Esophagus muscularis mucosa (tissue), 4 donors: ENCODE data around the gene LUZP1. TPM values are rescaled to one million over a fixed set of nuclear protein-coding genes. Genes with fewer than 3 reads are reported as not detected.

Experiments
- DNase-seq: peaks from one replicate; pipeline ENCODE4 v3.0.0-alpha.2; 2017; ENCODE audit errors: extremely low spot score
- H3K27ac ChIP-seq, 4 donors: fragments of 200-600 bp; sonication (generic); replicated peaks in 1 of 4; 1 replicate in 3 of 4; 2 replicates in 1 of 4; pipeline ENCODE4 v1.5.1; 2016 to 2019; ENCODE audit warnings: mild to moderate bottlenecking in 1 of 4
- H3K27me3 ChIP-seq, 4 donors: fragments of 200-600 bp; sonication (generic); one replicate each; pipeline versions ENCODE4 v1.5.1 to v1.6.0; 2016 to 2019
- H3K36me3 ChIP-seq, 4 donors: fragments of 200-600 bp; sonication (generic); one replicate each; pipeline ENCODE4 v1.5.1; 2016 to 2019
- H3K4me1 ChIP-seq, 4 donors: fragments of 200-600 bp; sonication (generic); one replicate each; pipeline ENCODE4 v1.5.1; 2016 to 2019
- H3K4me3 ChIP-seq, 4 donors: fragments of 200-600 bp; sonication (generic); 1 replicate in 2 of 4; 2 replicates in 2 of 4; pipeline ENCODE4 v1.5.1; 2016 to 2019; ENCODE audit warnings: mild to moderate bottlenecking in 4 of 4, moderate library complexity in 1 of 4
- H3K9me3 ChIP-seq, 4 donors: fragments of 200-600 bp; sonication (generic); 1 replicate in 3 of 4; 2 replicates in 1 of 4; pipeline ENCODE4 v1.5.1; 2016 to 2019
- EP300 ChIP-seq: sonication (generic); formaldehyde crosslinking; IDR thresholded peaks from one replicate; pipeline ENCODE4 v1.6.1; 2017; ENCODE audit warnings: antibody characterized with exemption
- POLR2A ChIP-seq: fragments of 450-650 bp; IDR thresholded peaks from one replicate; pipeline ENCODE4 v1.6.1; 2017; ENCODE audit warnings: antibody characterized with exemption, moderate library complexity, mild to moderate bottlenecking, low read depth
- POLR2AphosphoS5 ChIP-seq, 2 donors: sonication (generic); formaldehyde crosslinking; IDR thresholded peaks; one replicate each; pipeline ENCODE4 v1.6.1; 2017; ENCODE audit warnings: antibody characterized with exemption in 2 of 2
- WGBS: methylation state at CpG from one replicate; pipeline ENCODE4 v1.1.5; 2018; 5-methylcytosine and 5-hydroxymethylcytosine counted together
- intact Hi-C: fragments of 100-400 bp; cut with DNase I; formaldehyde crosslinking; loops from one replicate; pipeline ENCODE4 v1.15.1; 2023
- total RNA-seq, 4 donors: library from RNA; depleted of rRNA; stranded (reverse); fragments of >200 nt; gene quantifications; one replicate each; pipeline versions ENCODE4 v1.1.0 to v1.2.1, GENCODE V29; 2016
- TF ChIP-seq, protein P1 (sequence below), 3 experiments: fragments of 200-600 bp in 2 of 3; fragments of 450-650 bp in 1 of 3; sonication (generic) in 2 of 3; IDR thresholded peaks; one replicate each; pipeline ENCODE4 v1.5.1; 2017 to 2019; ENCODE audit warnings: antibody characterized with exemption in 3 of 3, mild to moderate bottlenecking in 2 of 3, moderate library complexity in 1 of 3

Gene LUZP1
- total RNA-seq, 4 donors from 2014 or later = 23.4 to 34.4 (median 27.3) TPM

- H3K36me3 ChIP-seq = no peaks in the 10 kb centered on the region
- TF ChIP-seq POLR2A = no peak
- no peak for TF ChIP-seq EP300
- TF ChIP-seq, protein P1, sequence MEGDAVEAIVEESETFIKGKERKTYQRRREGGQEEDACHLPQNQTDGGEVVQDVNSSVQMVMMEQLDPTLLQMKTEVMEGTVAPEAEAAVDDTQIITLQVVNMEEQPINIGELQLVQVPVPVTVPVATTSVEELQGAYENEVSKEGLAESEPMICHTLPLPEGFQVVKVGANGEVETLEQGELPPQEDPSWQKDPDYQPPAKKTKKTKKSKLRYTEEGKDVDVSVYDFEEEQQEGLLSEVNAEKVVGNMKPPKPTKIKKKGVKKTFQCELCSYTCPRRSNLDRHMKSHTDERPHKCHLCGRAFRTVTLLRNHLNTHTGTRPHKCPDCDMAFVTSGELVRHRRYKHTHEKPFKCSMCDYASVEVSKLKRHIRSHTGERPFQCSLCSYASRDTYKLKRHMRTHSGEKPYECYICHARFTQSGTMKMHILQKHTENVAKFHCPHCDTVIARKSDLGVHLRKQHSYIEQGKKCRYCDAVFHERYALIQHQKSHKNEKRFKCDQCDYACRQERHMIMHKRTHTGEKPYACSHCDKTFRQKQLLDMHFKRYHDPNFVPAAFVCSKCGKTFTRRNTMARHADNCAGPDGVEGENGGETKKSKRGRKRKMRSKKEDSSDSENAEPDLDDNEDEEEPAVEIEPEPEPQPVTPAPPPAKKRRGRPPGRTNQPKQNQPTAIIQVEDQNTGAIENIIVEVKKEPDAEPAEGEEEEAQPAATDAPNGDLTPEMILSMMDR (IDR thresholded peaks at IDR 0.05) = no peak
- no peak for TF ChIP-seq POLR2AphosphoS5 (IDR thresholded peaks at IDR 0.05)
- intact Hi-C loops = no loop called here
- no peak overlapping the region for H3K27ac ChIP-seq
- H3K27me3 ChIP-seq = no peaks in the 10 kb centered on the region
- peaks cover 22 to 56% (median 45%) of the 10 kb centered on the region in 4 donors for H3K4me1 ChIP-seq
- H3K4me3 ChIP-seq = no peak overlapping the region
- no peaks in the 10 kb centered on the region for H3K9me3 ChIP-seq
- DNase-seq = no peak
- WGBS = 74% methylated on average over 1 of the region's 1 CpG
These were observed 15.5 kb downstream of the LUZP1 start for GRCh38 chr1:23152966-23153684.

- peaks cover 26 to 45% (median 34%) of the 10 kb centered on the region in 4 donors for H3K4me1 ChIP-seq
- 91% methylated on average over 5 of the region's 5 CpGs for WGBS
- H3K27me3 ChIP-seq = no peaks in the 10 kb centered on the region
- TF ChIP-seq POLR2A = no peak
- no peaks in the 10 kb centered on the region for H3K36me3 ChIP-seq
- H3K9me3 ChIP-seq = no peaks in the 10 kb centered on the region
- no peak overlapping the region for H3K27ac ChIP-seq
- intact Hi-C loops = no loop called here
- DNase-seq = no peak
- H3K4me3 ChIP-seq = no peak overlapping the region
These were observed 17.9 kb downstream of the LUZP1 start for GRCh38 chr1:23150742-23151141.

- Histone ChIP-seq H3K9me3 (no peaks in the 10 kb centered on the region), H3K4me1 (peaks cover 20 to 39% (median 28%) of the 10 kb centered on the region in 4 donors), H3K4me3 (no peak overlapping the region), H3K27me3 (no peaks in the 10 kb centered on the region), H3K36me3 (no peaks in the 10 kb centered on the region), H3K27ac (no peak overlapping the region)
- no peak for DNase-seq
- intact Hi-C loops = no loop called here
- 70% methylated on average over 2 of the region's 2 CpGs for WGBS
- no peak for TF ChIP-seq POLR2AphosphoS5 (IDR thresholded peaks at IDR 0.05)
- no peak for TF ChIP-seq EP300
- TF ChIP-seq, protein P1 (IDR thresholded peaks at IDR 0.05) = no peak
- no peak for TF ChIP-seq POLR2A
These were observed 18.5 kb downstream of the LUZP1 start for GRCh38 chr1:23150125-23150524.

GRCh38 chr1:23149114-23149513 lies 19.5 kb downstream of the LUZP1 start:
- no peak overlapping the region for H3K4me3 ChIP-seq
- H3K27ac ChIP-seq = no peak overlapping the region
- TF ChIP-seq EP300 (no peak), POLR2A (no peak), POLR2AphosphoS5 (IDR thresholded peaks at IDR 0.05) (no peak)
- TF ChIP-seq, protein P1 (IDR thresholded peaks at IDR 0.05) = no peak
- intact Hi-C loops = no loop called here
- no peaks in the 10 kb centered on the region for H3K9me3 ChIP-seq
- peaks cover 0 to 4% (median 0%) of the 10 kb centered on the region in 4 donors for H3K27me3 ChIP-seq
- no peaks in the 10 kb centered on the region for H3K36me3 ChIP-seq
- no peak for DNase-seq
- WGBS = 50% methylated on average over 1 of the region's 1 CpG
- peaks cover 17 to 47% (median 29%) of the 10 kb centered on the region in 4 donors for H3K4me1 ChIP-seq

GRCh38 chr1:23148084-23148483 lies 20.6 kb downstream of the LUZP1 start:
- 81% methylated on average over 4 of the region's 4 CpGs for WGBS
- intact Hi-C loops = no loop called here
- DNase-seq = no peak
- no peak overlapping the region for H3K4me3 ChIP-seq
- no peaks in the 10 kb centered on the region for H3K36me3 ChIP-seq
- H3K27me3 ChIP-seq = peaks cover 0 to 4% (median 0%) of the 10 kb centered on the region in 4 donors
- H3K27ac ChIP-seq = no peak overlapping the region
- no peaks in the 10 kb centered on the region for H3K9me3 ChIP-seq
- H3K4me1 ChIP-seq = peaks cover 17 to 50% (median 29%) of the 10 kb centered on the region in 4 donors
- TF ChIP-seq, protein P1 (IDR thresholded peaks at IDR 0.05) = no peak
- TF ChIP-seq POLR2A (no peak), EP300 (no peak), POLR2AphosphoS5 (IDR thresholded peaks at IDR 0.05) (no peak)
